Neural progenitor cell (in vitro differentiated cells): Measurements from ENCODE around the gene AP2A2. TPM values are rescaled to one million over a fixed set of nuclear protein-coding genes. Genes with fewer than 3 reads are reported as not detected.
A peak's percentile ranks its signal among the peaks of the same experiment; 100 is the strongest.

ENCODE experiments used
- DNase-seq: peaks from one replicate; pipeline ENCODE4 v3.0.0-alpha.2; 2016; ENCODE audit warnings: low spot score
- H2AFZ ChIP-seq: fragments of 200-600 bp; sonication (generic); replicated peaks from 2 replicates; pipeline ENCODE4 v1.6.1; 2016; ENCODE audit warnings: antibody characterized with exemption
- H3F3A ChIP-seq: fragments of 200-600 bp; sonication (generic); 2 replicates; pipeline ENCODE4 v1.6.1; 2016; ENCODE audit warnings: antibody characterized with exemption, low read depth
- H3K27ac ChIP-seq: fragments of 200-600 bp; sonication (generic); 2 replicates; pipeline ENCODE4 v1.5.1; 2016; ENCODE audit warnings: mild to moderate bottlenecking
- H3K27me3 ChIP-seq: fragments of 200-600 bp; sonication (generic); 2 replicates; pipeline ENCODE4 v1.6.1; 2016; ENCODE audit warnings: mild to moderate bottlenecking, moderate library complexity
- H3K36me3 ChIP-seq: fragments of 200-600 bp; sonication (generic); 2 replicates; pipeline ENCODE4 v1.5.1; 2016
- H3K4me1 ChIP-seq: fragments of 200-600 bp; sonication (generic); 2 replicates; pipeline ENCODE4 v1.6.1; 2016; ENCODE audit warnings: mixed run types
- H3K4me2 ChIP-seq: fragments of 200-600 bp; sonication (generic); 2 replicates; pipeline ENCODE4 v1.6.1; 2016
- H3K4me3 ChIP-seq: fragments of 200-600 bp; sonication (generic); 2 replicates; pipeline ENCODE4 v1.5.1; 2016
- H3K79me2 ChIP-seq: fragments of 200-600 bp; sonication (generic); 2 replicates; pipeline ENCODE4 v1.6.1; 2016; ENCODE audit warnings: low read depth
- H3K9ac ChIP-seq: fragments of 200-600 bp; sonication (generic); 2 replicates; pipeline ENCODE4 v1.6.1; 2016
- H3K9me3 ChIP-seq: fragments of 200-600 bp; sonication (generic); 2 replicates; pipeline ENCODE4 v1.5.1; 2016; ENCODE audit warnings: low read depth
- H4K20me1 ChIP-seq: fragments of 200-600 bp; sonication (generic); 2 replicates; pipeline ENCODE4 v1.6.1; 2016; ENCODE audit warnings: low read depth
- H3K27ac Mint-ChIP-seq: 3 replicates; pipeline ENCODE4 v1.8.0; 2021; ENCODE audit warnings: mixed read lengths
- H3K27me3 Mint-ChIP-seq: 2 replicates; pipeline ENCODE4 v1.8.0; 2022; ENCODE audit warnings: low read depth, mild to moderate bottlenecking, inconsistent platforms, moderate library complexity, mixed read lengths; ENCODE audit not compliant: insufficient read depth
- H3K36me3 Mint-ChIP-seq: 3 replicates; pipeline ENCODE4 v1.8.0; 2021; ENCODE audit warnings: mixed read lengths
- H3K4me1 Mint-ChIP-seq: 3 replicates; pipeline ENCODE4 v1.8.0; 2021; ENCODE audit warnings: mixed read lengths
- H3K4me3 Mint-ChIP-seq: 3 replicates; pipeline ENCODE4 v1.8.0; 2021; ENCODE audit warnings: mild to moderate bottlenecking, moderate library complexity, mixed read lengths
- H3K9me3 Mint-ChIP-seq: 3 replicates; pipeline ENCODE4 v1.8.0; 2020; ENCODE audit warnings: mixed read lengths
- EZH2 ChIP-seq: fragments of 200-600 bp; sonication (generic); IDR thresholded peaks from 2 replicates; pipeline ENCODE4 v1.6.1; 2017; ENCODE audit warnings: antibody characterized with exemption, mild to moderate bottlenecking, moderate library complexity
- EZH2phosphoT487 ChIP-seq: fragments of 200-600 bp; sonication (generic); IDR thresholded peaks from 2 replicates; pipeline ENCODE4 v1.6.1; 2017; ENCODE audit warnings: antibody characterized with exemption
- total RNA-seq: library from RNA; depleted of rRNA; stranded (reverse); fragments of >200 nt; gene quantifications from 2 replicates; pipeline ENCODE4 v1.2.3, GENCODE V29; 2015; ENCODE audit warnings: low replicate concordance
- TF ChIP-seq, protein P1 (sequence below): fragments of 200-600 bp; sonication (generic); IDR thresholded peaks from 2 replicates; pipeline ENCODE4 v1.5.1; 2017; ENCODE audit warnings: antibody characterized with exemption, mild to moderate bottlenecking

Gene AP2A2
- total RNA-seq, 1 donor from 2014 or later = 67.5 TPM

DNA sequence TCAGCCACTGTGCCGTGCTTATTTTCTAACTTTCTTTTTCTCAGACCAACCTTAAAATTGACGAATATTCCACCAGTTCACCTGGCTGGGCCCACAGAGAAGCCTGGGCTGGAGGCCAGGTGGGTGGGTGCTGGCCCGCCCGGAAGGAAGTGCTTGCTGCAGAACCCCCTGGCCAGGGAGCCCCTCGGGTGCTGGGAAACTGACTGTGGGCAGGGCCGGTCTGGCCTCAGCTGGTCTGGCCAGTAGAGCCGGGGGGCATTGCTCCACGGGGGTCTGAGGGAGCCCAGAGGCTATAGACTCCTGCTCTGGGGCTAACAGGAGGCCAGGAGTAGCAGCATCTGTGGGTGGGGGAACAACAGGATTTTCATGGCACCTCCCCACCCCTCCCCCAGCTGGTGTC, 8.2 kb upstream of the AP2A2 start:
- no peaks in the 10 kb centered on the region for H3K9me3 Mint-ChIP-seq
- no peaks in the 10 kb centered on the region for H3K9me3 ChIP-seq
- no peaks in the 10 kb centered on the region for H4K20me1 ChIP-seq
- H3K4me2 ChIP-seq = no peak overlapping the region
- peaks cover 7% of the 10 kb centered on the region for H3K4me1 Mint-ChIP-seq
- no peaks in the 10 kb centered on the region for H3F3A ChIP-seq
- peaks cover 5% of the 10 kb centered on the region for H3K4me1 ChIP-seq
- H3K79me2 ChIP-seq = no peaks in the 10 kb centered on the region
- no peak for DNase-seq
- no peak overlapping the region for H3K4me3 Mint-ChIP-seq
- no peak overlapping the region for H3K4me3 ChIP-seq
- no peak overlapping the region for H3K9ac ChIP-seq
- H3K36me3 ChIP-seq = no peaks in the 10 kb centered on the region
- H3K27ac Mint-ChIP-seq = no peak overlapping the region
- no peak for TF ChIP-seq EZH2
- TF ChIP-seq, protein P1, sequence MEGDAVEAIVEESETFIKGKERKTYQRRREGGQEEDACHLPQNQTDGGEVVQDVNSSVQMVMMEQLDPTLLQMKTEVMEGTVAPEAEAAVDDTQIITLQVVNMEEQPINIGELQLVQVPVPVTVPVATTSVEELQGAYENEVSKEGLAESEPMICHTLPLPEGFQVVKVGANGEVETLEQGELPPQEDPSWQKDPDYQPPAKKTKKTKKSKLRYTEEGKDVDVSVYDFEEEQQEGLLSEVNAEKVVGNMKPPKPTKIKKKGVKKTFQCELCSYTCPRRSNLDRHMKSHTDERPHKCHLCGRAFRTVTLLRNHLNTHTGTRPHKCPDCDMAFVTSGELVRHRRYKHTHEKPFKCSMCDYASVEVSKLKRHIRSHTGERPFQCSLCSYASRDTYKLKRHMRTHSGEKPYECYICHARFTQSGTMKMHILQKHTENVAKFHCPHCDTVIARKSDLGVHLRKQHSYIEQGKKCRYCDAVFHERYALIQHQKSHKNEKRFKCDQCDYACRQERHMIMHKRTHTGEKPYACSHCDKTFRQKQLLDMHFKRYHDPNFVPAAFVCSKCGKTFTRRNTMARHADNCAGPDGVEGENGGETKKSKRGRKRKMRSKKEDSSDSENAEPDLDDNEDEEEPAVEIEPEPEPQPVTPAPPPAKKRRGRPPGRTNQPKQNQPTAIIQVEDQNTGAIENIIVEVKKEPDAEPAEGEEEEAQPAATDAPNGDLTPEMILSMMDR = no peak
- no peak for TF ChIP-seq EZH2phosphoT487
- no peak overlapping the region for H2AFZ ChIP-seq
- peaks cover 6% of the 10 kb centered on the region for H3K27me3 Mint-ChIP-seq
- no peak overlapping the region for H3K27ac ChIP-seq
- H3K27me3 ChIP-seq = no peaks in the 10 kb centered on the region
- no peaks in the 10 kb centered on the region for H3K36me3 Mint-ChIP-seq

DNA sequence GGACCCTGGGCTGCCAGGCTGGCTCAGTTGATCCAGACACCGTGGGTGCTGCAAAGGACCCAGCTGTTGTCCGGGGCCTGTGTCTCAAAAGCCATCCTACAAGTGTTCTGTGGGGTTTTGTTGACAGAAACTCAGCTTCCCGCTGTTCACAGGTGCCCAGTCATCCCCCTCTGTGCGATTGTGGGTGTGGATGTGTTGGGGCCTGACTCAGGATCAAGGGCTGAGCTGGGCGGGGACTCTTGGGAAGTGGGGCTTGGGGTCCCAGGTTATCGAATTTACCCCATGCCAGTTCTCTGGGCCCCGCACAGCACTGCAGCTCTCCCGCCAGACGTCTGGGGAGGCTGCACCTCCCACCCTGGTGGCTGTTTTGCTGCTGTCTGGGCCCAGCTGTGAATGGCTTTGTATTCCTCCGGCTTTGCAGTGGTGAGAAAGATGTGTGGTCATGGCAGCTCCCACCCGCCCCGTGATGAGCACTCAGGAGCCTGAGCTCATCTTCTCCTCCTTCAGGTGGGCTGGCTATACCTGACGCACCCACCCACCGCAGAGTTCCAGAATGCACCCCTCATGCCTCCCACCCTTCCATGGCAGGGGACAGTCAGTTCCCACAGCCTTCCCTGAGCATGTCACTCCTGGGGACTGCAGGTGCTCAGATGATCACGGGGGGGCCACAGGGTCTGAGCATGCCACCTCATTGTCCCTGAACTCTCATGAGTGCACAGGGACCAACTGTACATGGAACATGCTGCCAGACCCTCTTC, 3.6 kb upstream of the AP2A2 start:
- peaks cover 10% of the 10 kb centered on the region for H3K79me2 ChIP-seq
- no peak overlapping the region for H3K27ac ChIP-seq
- H3K4me2 ChIP-seq = no peak overlapping the region
- H3K36me3 ChIP-seq = no peaks in the 10 kb centered on the region
- H3K9ac ChIP-seq = no peak overlapping the region
- peaks cover 5% of the 10 kb centered on the region for H3K4me1 ChIP-seq
- Mint-ChIP-seq H3K9me3 (no peaks in the 10 kb centered on the region), H3K36me3 (no peaks in the 10 kb centered on the region), H3K4me3 (no peak overlapping the region), H3K27me3 (peaks cover 4% of the 10 kb centered on the region), H3K4me1 (peaks cover 16% of the 10 kb centered on the region), H3K27ac (no peak overlapping the region)
- H3K9me3 ChIP-seq = no peaks in the 10 kb centered on the region
- TF ChIP-seq, protein P1 = no peak
- TF ChIP-seq EZH2 = no peak
- no peak for TF ChIP-seq EZH2phosphoT487
- no peak overlapping the region for H2AFZ ChIP-seq
- peaks cover 9% of the 10 kb centered on the region for H4K20me1 ChIP-seq
- no peaks in the 10 kb centered on the region for H3F3A ChIP-seq
- peak; percentile 33 for DNase-seq
- H3K27me3 ChIP-seq = no peaks in the 10 kb centered on the region
- H3K4me3 ChIP-seq = no peak overlapping the region

DNA sequence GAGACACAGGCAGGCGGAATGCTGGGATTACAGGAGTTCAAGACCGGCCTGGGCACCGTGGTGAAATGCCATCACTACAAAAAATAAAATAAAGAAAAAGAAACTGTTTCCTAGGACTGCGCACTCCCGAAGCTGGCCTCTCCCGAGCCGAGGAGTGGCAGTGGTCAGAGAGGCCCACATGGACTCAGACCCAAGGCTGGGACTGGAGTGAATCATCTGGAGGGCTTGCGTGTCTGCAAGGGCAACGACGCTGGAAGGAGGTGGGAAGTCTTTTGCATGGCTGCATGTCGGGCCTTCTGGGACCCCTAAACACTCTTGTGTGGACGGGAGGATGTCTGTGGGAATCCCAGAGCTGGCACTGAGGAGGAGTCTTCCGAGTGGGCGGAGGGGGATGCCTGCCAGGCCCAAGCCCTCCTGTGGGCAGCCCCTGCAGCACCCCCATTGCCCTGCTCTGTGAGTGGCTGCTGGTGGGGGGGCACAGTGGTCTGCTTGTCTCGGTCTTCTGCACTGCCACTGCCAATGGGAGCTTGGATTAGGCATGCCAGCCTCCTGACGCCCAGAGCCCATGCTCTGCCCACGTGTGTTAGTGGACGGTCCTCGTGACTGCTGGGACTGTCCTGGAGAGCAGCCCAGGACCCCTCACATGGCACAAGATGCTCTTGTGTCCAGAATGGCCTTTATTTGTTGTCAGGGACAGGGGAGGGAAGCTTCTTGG, 1.8 kb upstream of the AP2A2 start:
- Histone ChIP-seq H3K36me3 (no peaks in the 10 kb centered on the region), H3K27ac (no peak overlapping the region), H3K27me3 (no peaks in the 10 kb centered on the region), H2AFZ (no peak overlapping the region), H3K79me2 (peaks cover 28% of the 10 kb centered on the region), H3K4me1 (peaks cover 5% of the 10 kb centered on the region), H3K9me3 (no peaks in the 10 kb centered on the region), H3K4me3 (no peak overlapping the region), H3K9ac (no peak overlapping the region), H3K4me2 (no peak overlapping the region), H4K20me1 (peaks cover 27% of the 10 kb centered on the region), H3F3A (no peaks in the 10 kb centered on the region)
- H3K9me3 Mint-ChIP-seq = no peaks in the 10 kb centered on the region
- no peak for DNase-seq
- H3K27me3 Mint-ChIP-seq = peaks cover 2% of the 10 kb centered on the region
- TF ChIP-seq, protein P1 = no peak
- TF ChIP-seq EZH2phosphoT487 (no peak), EZH2 (no peak)
- H3K36me3 Mint-ChIP-seq = peaks cover 2% of the 10 kb centered on the region
- no peak overlapping the region for H3K27ac Mint-ChIP-seq
- H3K4me1 Mint-ChIP-seq = peaks cover 24% of the 10 kb centered on the region
- H3K4me3 Mint-ChIP-seq = peak overlapping the region; percentile 70
